HCT116 (cell line): ENCODE results near the gene POC1A. TPM values are rescaled to one million over a fixed set of nuclear protein-coding genes. Genes with fewer than 3 reads are reported as not detected.

Experiments used
- ATAC-seq: fragments of 200-7000 bp; cut with Tn5 transposase; 2 replicates; pipeline ENCODE4 v1.9.1; 2020; ENCODE audit warnings: mild to moderate bottlenecking, moderate library complexity
- BruUV-seq: library from RNA; stranded (reverse); fragments of 400-500 nt; replicated peaks from 2 replicates; lab custom pipeline; 2021; lab: Mats Ljungman, UMichigan
- CTCF ChIA-PET: fragments of 300-600 bp; sonication (Branson Sonifier 250); formaldehyde crosslinking; loops from one replicate; lab custom pipeline; 2021; ENCODE audit warnings: antibody characterized with exemption; lab: Charles Lee
- POLR2A ChIA-PET: fragments of 300-600, 350-600 bp; sonication (Branson Sonifier 250); formaldehyde crosslinking; loops from one replicate; lab custom pipeline; 2021; ENCODE audit warnings: antibody characterized with exemption; lab: Charles Lee
- RAD21 ChIA-PET, 2 experiments: fragments of 300-600 bp; sonication (Branson Sonifier 250); formaldehyde crosslinking; loops; one replicate each; lab custom pipeline; 2023; ENCODE audit warnings: low total read pairs in 2 of 2; ENCODE audit not compliant: uncharacterized antibody in 2 of 2, unreplicated experiment in 2 of 2, low non-redundant PET in 1 of 2; lab: Charles Lee
- DNase-seq: peaks from one replicate; pipeline ENCODE4 v3.0.0-alpha.2; 2010; ENCODE audit warnings: low read depth, low spot score
- H2AFZ ChIP-seq: fragments of 200-600 bp; shearing (Covaris generic), sonication (generic); 2 replicates; pipeline ENCODE4 v1.6.1; 2017; ENCODE audit warnings: low read depth, mixed run types, mixed read lengths, antibody characterized with exemption, low read length; ENCODE audit not compliant: poor library complexity, severe bottlenecking
- H3K27ac ChIP-seq: 2 replicates; pipeline ENCODE4 v1.5.1; 2012; ENCODE audit warnings: low read depth, low read length
- H3K27me3 ChIP-seq: fragments of 200-600 bp; sonication (generic); 2 replicates; pipeline ENCODE4 v1.6.1; 2016; ENCODE audit warnings: mixed run types, low read length, mixed read lengths; ENCODE audit not compliant: insufficient read depth
- H3K36me3 ChIP-seq, 2 experiments: fragments of 200-500 bp in 1 of 2; fragments of 200-600 bp in 1 of 2; sonication (Bioruptor generic) in 1 of 2; sonication (generic) in 1 of 2; 2 replicates each; pipeline versions ENCODE4 v1.5.1 to v1.6.1; 2014 to 2016; ENCODE audit warnings: low read length in 2 of 2, inconsistent platforms in 1 of 2, mixed read lengths in 1 of 2, mixed run types in 1 of 2; ENCODE audit not compliant: insufficient read depth in 2 of 2, control insufficient read depth in 1 of 2
- H3K4me1 ChIP-seq, 2 experiments: fragments of 200-600 bp in 1 of 2; sonication (generic) in 1 of 2; 2 replicates each; pipeline versions ENCODE4 v1.5.1 to v1.6.1; 2012 to 2017; ENCODE audit warnings: low read length in 2 of 2, inconsistent platforms in 1 of 2, mild to moderate bottlenecking in 1 of 2, mixed read lengths in 1 of 2, mixed run types in 1 of 2, moderate library complexity in 1 of 2; ENCODE audit not compliant: insufficient read depth in 2 of 2, control insufficient read depth in 1 of 2
- H3K4me2 ChIP-seq: fragments of 200-600 bp; sonication (generic); 2 replicates; pipeline ENCODE4 v1.6.1; 2017; ENCODE audit warnings: mixed run types, low read length, mixed read lengths
- H3K4me3 ChIP-seq, 2 experiments: fragments of 200-600 bp in 1 of 2; sonication (generic) in 1 of 2; replicated peaks in 1 of 2; 2 replicates each; pipeline ENCODE4 v1.5.1; 2011 to 2016; ENCODE audit warnings: low read length in 2 of 2, control low read depth in 1 of 2, low read depth in 1 of 2, mild to moderate bottlenecking in 1 of 2, mixed read lengths in 1 of 2, mixed run types in 1 of 2
- H3K79me2 ChIP-seq: fragments of 200-600 bp; sonication (generic); 2 replicates; pipeline ENCODE4 v1.6.1; 2017; ENCODE audit warnings: mild to moderate bottlenecking, mixed run types, low read length, moderate library complexity, mixed read lengths; ENCODE audit not compliant: insufficient read depth
- H3K9ac ChIP-seq: fragments of 200-600 bp; sonication (generic); 2 replicates; pipeline ENCODE4 v1.6.1; 2016; ENCODE audit warnings: low read length, mixed read lengths
- H3K9me2 ChIP-seq: fragments of 200-600 bp; sonication (generic), shearing (Covaris generic); 2 replicates; pipeline ENCODE4 v1.6.1; 2017; ENCODE audit warnings: mixed run types, mild to moderate bottlenecking, moderate library complexity; ENCODE audit not compliant: insufficient read depth
- H3K9me3 ChIP-seq, 2 experiments: fragments of 200-500 bp in 1 of 2; fragments of 200-600 bp in 1 of 2; sonication (Bioruptor generic) in 1 of 2; sonication (generic) in 1 of 2; 2 replicates each; pipeline ENCODE4 v1.6.1; 2014 to 2017; ENCODE audit warnings: low read length in 2 of 2, mixed read lengths in 2 of 2, inconsistent platforms in 1 of 2, low read depth in 1 of 2, mild to moderate bottlenecking in 1 of 2, mixed run types in 1 of 2, moderate library complexity in 1 of 2; ENCODE audit not compliant: control insufficient read depth in 1 of 2, insufficient read depth in 1 of 2
- H4K20me1 ChIP-seq: fragments of 200-600 bp; sonication (generic), shearing (Covaris generic); 2 replicates; pipeline ENCODE4 v1.6.1; 2017; ENCODE audit warnings: mixed run types, mild to moderate bottlenecking, moderate library complexity; ENCODE audit not compliant: insufficient read depth
- CBX3 ChIP-seq: IDR thresholded peaks from 2 replicates; pipeline ENCODE4 v1.6.1; 2012; ENCODE audit warnings: low read depth
- YY1 ChIP-seq: IDR thresholded peaks from 2 replicates; pipeline ENCODE4 v1.6.1; 2011; ENCODE audit warnings: low read length, low read depth, moderate library complexity, mild to moderate bottlenecking; ENCODE audit not compliant: insufficient replicate concordance; ENCODE audit errors: extremely low read depth
- intact Hi-C: fragments of 100-400 bp; cut with micrococcal nuclease; formaldehyde crosslinking; loops from 2 replicates; pipeline ENCODE4 v1.10.0; 2022
- total RNA-seq: library from RNA; stranded (reverse); gene quantifications from one replicate; pipeline ENCODE4 v1.2.1, GENCODE V29; 2021; ENCODE audit not compliant: unreplicated experiment
- TF ChIP-seq, protein P1 (sequence below): IDR thresholded peaks from 2 replicates; pipeline ENCODE4 v1.6.1; 2011; ENCODE audit warnings: mild to moderate bottlenecking, low read length, moderate library complexity; ENCODE audit not compliant: insufficient replicate concordance; ENCODE audit errors: extremely low read depth
- TF ChIP-seq, protein P2 (sequence below): IDR thresholded peaks from 2 replicates; pipeline ENCODE4 v1.6.1; 2012

Gene POC1A
- total RNA-seq, 1 experiment from 2014 or later: 34.0 TPM

- no peak for TF ChIP-seq CBX3
- TF ChIP-seq, protein P1, sequence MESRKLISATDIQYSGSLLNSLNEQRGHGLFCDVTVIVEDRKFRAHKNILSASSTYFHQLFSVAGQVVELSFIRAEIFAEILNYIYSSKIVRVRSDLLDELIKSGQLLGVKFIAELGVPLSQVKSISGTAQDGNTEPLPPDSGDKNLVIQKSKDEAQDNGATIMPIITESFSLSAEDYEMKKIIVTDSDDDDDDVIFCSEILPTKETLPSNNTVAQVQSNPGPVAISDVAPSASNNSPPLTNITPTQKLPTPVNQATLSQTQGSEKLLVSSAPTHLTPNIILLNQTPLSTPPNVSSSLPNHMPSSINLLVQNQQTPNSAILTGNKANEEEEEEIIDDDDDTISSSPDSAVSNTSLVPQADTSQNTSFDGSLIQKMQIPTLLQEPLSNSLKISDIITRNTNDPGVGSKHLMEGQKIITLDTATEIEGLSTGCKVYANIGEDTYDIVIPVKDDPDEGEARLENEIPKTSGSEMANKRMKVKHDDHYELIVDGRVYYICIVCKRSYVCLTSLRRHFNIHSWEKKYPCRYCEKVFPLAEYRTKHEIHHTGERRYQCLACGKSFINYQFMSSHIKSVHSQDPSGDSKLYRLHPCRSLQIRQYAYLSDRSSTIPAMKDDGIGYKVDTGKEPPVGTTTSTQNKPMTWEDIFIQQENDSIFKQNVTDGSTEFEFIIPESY: no peak
These were observed 60.3 kb downstream of the POC1A start (continued) for GRCh38 chr3:52093756-52094545.

DNA sequence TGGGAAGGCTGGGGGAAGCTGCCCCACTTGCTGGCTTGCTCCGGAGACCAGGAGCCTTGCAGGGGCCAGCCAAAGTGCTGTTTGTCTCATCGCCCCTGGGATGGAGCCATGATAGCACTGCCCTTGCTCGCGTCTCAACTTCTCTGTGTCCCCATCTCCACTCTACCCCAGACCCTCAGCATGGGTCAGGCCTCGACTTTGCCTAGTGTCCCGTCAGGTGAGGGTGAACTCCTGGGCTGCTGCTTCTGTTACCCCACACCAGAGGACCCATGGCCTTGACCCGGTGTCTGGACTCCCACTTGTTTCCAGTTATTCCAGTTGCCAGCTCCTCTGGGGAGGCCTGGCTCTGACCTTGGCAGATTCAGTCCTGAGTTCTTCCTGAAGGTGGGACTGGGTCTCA lies 61.3 kb downstream of the POC1A start:
- Histone ChIP-seq H3K4me2 (no peak overlapping the region), H3K79me2 (no peaks in the 10 kb centered on the region)
- no TSS peak for BruUV-seq
- RAD21 ChIA-PET: no interaction called here
- TF ChIP-seq, protein P2, sequence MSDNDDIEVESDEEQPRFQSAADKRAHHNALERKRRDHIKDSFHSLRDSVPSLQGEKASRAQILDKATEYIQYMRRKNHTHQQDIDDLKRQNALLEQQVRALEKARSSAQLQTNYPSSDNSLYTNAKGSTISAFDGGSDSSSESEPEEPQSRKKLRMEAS: no peak
- no peak for TF ChIP-seq YY1
- TF ChIP-seq, all 23 proteins: peak for 0
- H3K36me3 ChIP-seq: peaks cover 0 to 7% of the 10 kb centered on the region in 2 experiments; a peak in 2 of 4 replicates
- no peak overlapping the region for H2AFZ ChIP-seq
- H3K9me3 ChIP-seq: no peaks in the 10 kb centered on the region
- no peak overlapping the region for H3K27ac ChIP-seq
- intact Hi-C loops: no loop called here
- DNase-seq (no peak), ATAC-seq (no peak)
- peaks cover 23 to 47% of the 10 kb centered on the region in 2 experiments for H3K4me1 ChIP-seq
- no peaks in the 10 kb centered on the region for H4K20me1 ChIP-seq
- no peaks in the 10 kb centered on the region for H3K27me3 ChIP-seq
- H3K9me2 ChIP-seq: no peaks in the 10 kb centered on the region
- H3K4me3 ChIP-seq: no peak overlapping the region
- no peak overlapping the region for H3K9ac ChIP-seq
- CTCF ChIA-PET: no interaction called here
- POLR2A ChIA-PET: no interaction called here
